Mesenchymal stem cell (in vitro differentiated cells and primary cell): ENCODE measurements around the gene SHANK2.

Source experiments
- DNase-seq: peaks from one replicate; pipeline ENCODE4 v3.0.0-alpha.2; 2013
- H2AFZ ChIP-seq: one replicate; pipeline ENCODE4 v1.6.1; 2013; ENCODE audit warnings: low read depth, mild to moderate bottlenecking, control low read depth, inconsistent platforms, low read length, moderate library complexity
- H2AK5ac ChIP-seq: 2 replicates; pipeline ENCODE4 v1.6.1; 2013; ENCODE audit warnings: low read length, moderate library complexity, mild to moderate bottlenecking, inconsistent platforms; ENCODE audit not compliant: severe bottlenecking
- H2BK120ac ChIP-seq: one replicate; pipeline ENCODE4 v1.6.1; 2013; ENCODE audit warnings: low read depth, mild to moderate bottlenecking, inconsistent platforms, low read length, moderate library complexity
- H2BK12ac ChIP-seq, 2 experiments: one replicate each; pipeline ENCODE4 v1.6.1; 2013; ENCODE audit warnings: inconsistent platforms in 2 of 2, low read length in 2 of 2, mild to moderate bottlenecking in 2 of 2, moderate library complexity in 2 of 2, control low read depth in 1 of 2
- H2BK15ac ChIP-seq: one replicate; pipeline ENCODE4 v1.6.1; 2013; ENCODE audit warnings: mild to moderate bottlenecking, low read depth, inconsistent platforms; ENCODE audit not compliant: poor library complexity, severe bottlenecking
- H2BK5ac ChIP-seq: 2 replicates; pipeline ENCODE4 v1.6.1; 2013; ENCODE audit warnings: low read depth, mild to moderate bottlenecking, low read length, control low read depth, inconsistent platforms; ENCODE audit not compliant: poor library complexity, severe bottlenecking
- H3K14ac ChIP-seq, 2 experiments: one replicate each; pipeline ENCODE4 v1.6.1; 2013; ENCODE audit warnings: inconsistent platforms in 2 of 2, low read length in 2 of 2, control low read depth in 1 of 2, mild to moderate bottlenecking in 1 of 2, moderate library complexity in 1 of 2
- H3K18ac ChIP-seq, 2 experiments: one replicate each; pipeline ENCODE4 v1.6.1; 2013; ENCODE audit warnings: inconsistent platforms in 2 of 2, low read length in 2 of 2, control low read depth in 1 of 2, low read depth in 1 of 2, mild to moderate bottlenecking in 1 of 2
- H3K23ac ChIP-seq, 2 experiments: one replicate each; pipeline ENCODE4 v1.6.1; 2013; ENCODE audit warnings: inconsistent platforms in 2 of 2, low read length in 2 of 2, mild to moderate bottlenecking in 2 of 2, moderate library complexity in 2 of 2, control low read depth in 1 of 2
- H3K27ac ChIP-seq: 2 replicates; pipeline ENCODE4 v1.5.1; 2013; ENCODE audit warnings: mild to moderate bottlenecking, moderate library complexity, low read length, control low read depth, inconsistent platforms; ENCODE audit not compliant: poor library complexity, severe bottlenecking
- H3K27me3 ChIP-seq, 2 experiments: 2 replicates each; pipeline versions ENCODE4 v1.6.1 to v1.7.0; 2013; ENCODE audit warnings: low read length in 2 of 2, mild to moderate bottlenecking in 2 of 2, moderate library complexity in 2 of 2, control low read depth in 1 of 2, inconsistent platforms in 1 of 2; ENCODE audit not compliant: control insufficient read depth in 1 of 2, insufficient read depth in 1 of 2
- H3K36me3 ChIP-seq, 2 experiments: 2 replicates each; pipeline versions ENCODE4 v1.6.1 to v1.7.0; 2013; ENCODE audit warnings: low read length in 2 of 2, control low read depth in 1 of 2, inconsistent platforms in 1 of 2, low read depth in 1 of 2, mild to moderate bottlenecking in 1 of 2; ENCODE audit not compliant: insufficient read depth in 2 of 2, control insufficient read depth in 1 of 2
- H3K4ac ChIP-seq, 2 experiments: one replicate each; pipeline ENCODE4 v1.6.1; 2013; ENCODE audit warnings: inconsistent platforms in 2 of 2, low read length in 2 of 2, mild to moderate bottlenecking in 2 of 2, moderate library complexity in 2 of 2, control low read depth in 1 of 2, low read depth in 1 of 2
- H3K4me1 ChIP-seq: 2 replicates; pipeline ENCODE4 v1.6.1; 2013; ENCODE audit warnings: low read depth, low read length, control low read depth; ENCODE audit not compliant: control insufficient read depth, insufficient read depth
- H3K4me2 ChIP-seq: 2 replicates; pipeline ENCODE4 v1.6.1; 2013; ENCODE audit warnings: low read length, mild to moderate bottlenecking, inconsistent platforms; ENCODE audit not compliant: poor library complexity, severe bottlenecking
- H3K4me3 ChIP-seq, 2 experiments: 2 replicates each; pipeline versions ENCODE4 v1.5.1 to v1.7.0; 2013; ENCODE audit warnings: low read length in 2 of 2, mild to moderate bottlenecking in 2 of 2, control low read depth in 1 of 2, low read depth in 1 of 2; ENCODE audit not compliant: insufficient read depth in 1 of 2
- H3K79me1 ChIP-seq: replicated peaks from 2 replicates; pipeline ENCODE4 v1.6.1; 2013; ENCODE audit warnings: mild to moderate bottlenecking, control low read depth, low read length, inconsistent platforms; ENCODE audit not compliant: poor library complexity, severe bottlenecking
- H3K9ac ChIP-seq: 2 replicates; pipeline ENCODE4 v1.7.0; 2013; ENCODE audit warnings: mild to moderate bottlenecking, low read length, moderate library complexity
- H3K9me3 ChIP-seq: 2 replicates; pipeline ENCODE4 v1.7.0; 2013; ENCODE audit warnings: mild to moderate bottlenecking, low read length; ENCODE audit not compliant: control insufficient read depth
- H4K8ac ChIP-seq: one replicate; pipeline ENCODE4 v1.6.1; 2013; ENCODE audit warnings: inconsistent platforms, mild to moderate bottlenecking, low read length, moderate library complexity
- H4K91ac ChIP-seq: one replicate; pipeline ENCODE4 v1.6.1; 2013; ENCODE audit warnings: mild to moderate bottlenecking, low read length, inconsistent platforms
- WGBS: methylation state at CpG from one replicate; pipeline ENCODE4 v1.1.7; 2013; ENCODE audit warnings: mixed read lengths; 5-methylcytosine and 5-hydroxymethylcytosine counted together

SHANK2 gene

DNA sequence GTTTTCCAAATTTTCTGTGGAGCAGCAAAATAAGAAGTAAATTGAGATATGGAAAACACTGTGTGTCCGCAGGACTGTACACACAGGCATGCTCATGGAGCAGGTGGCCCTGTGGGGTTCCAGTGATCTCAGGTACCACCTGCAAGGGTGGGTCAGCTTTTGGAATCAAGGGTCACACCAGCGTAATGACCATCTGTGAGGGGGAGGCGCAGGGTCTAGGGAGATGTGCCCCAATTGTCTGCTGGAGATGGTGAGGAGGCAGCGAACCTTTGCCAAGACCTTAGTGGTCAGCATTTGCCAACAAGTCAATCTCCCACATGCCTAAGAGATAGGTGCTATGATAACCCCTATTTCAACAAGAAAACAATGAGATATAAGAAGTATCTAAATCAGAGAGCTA is 49.4 kb downstream of the SHANK2 start:
- peaks cover 31% of the 10 kb centered on the region for H3K4me1 ChIP-seq
- H3K27me3 ChIP-seq: no peaks in the 10 kb centered on the region
- peaks cover 9% of the 10 kb centered on the region for H3K79me1 ChIP-seq
- H4K91ac ChIP-seq: no peak overlapping the region
- no peak overlapping the region for H2BK12ac ChIP-seq
- H2BK120ac ChIP-seq: no peak overlapping the region
- H3K4me3 ChIP-seq: no peak overlapping the region
- no peak overlapping the region for H2BK5ac ChIP-seq
- DNase-seq: no peak
- no peak overlapping the region for H3K27ac ChIP-seq
- peaks cover 0 to 9% of the 10 kb centered on the region in 2 experiments for H3K36me3 ChIP-seq
- no peak overlapping the region for H3K18ac ChIP-seq
- H2AFZ ChIP-seq: no peak overlapping the region
- no peak overlapping the region for H3K23ac ChIP-seq
- no peak overlapping the region for H3K14ac ChIP-seq
- no peaks in the 10 kb centered on the region for H3K9me3 ChIP-seq
- H2BK15ac ChIP-seq: no peak overlapping the region
- H2AK5ac ChIP-seq: no peak overlapping the region
- H3K4me2 ChIP-seq: no peak overlapping the region
- over 99% methylated on average over 3 of the region's 4 CpGs for WGBS
- H4K8ac ChIP-seq: no peak overlapping the region
- H3K9ac ChIP-seq: no peak overlapping the region
- no peak overlapping the region for H3K4ac ChIP-seq

DNA sequence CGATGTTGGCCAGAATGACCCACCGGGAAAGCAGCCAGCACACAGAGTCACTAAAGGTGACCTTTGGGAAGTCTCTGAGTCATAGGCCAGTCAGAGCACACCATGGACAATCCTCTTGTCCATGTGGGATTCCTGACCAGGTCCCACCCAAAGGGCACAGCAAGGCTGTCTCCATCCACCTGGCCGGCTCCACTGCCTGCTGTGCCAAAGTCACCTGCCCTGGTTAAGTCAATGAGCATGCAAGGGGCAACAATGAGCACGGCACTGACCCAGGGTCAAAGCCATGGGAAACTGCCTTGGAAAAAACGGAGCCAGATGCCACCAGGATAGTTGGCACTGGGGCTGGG is 49.8 kb downstream of the SHANK2 start:
- Histone ChIP-seq H4K91ac (no peak overlapping the region), H3K23ac (no peak overlapping the region), H3K79me1 (peaks cover 9% of the 10 kb centered on the region), H3K14ac (no peak overlapping the region), H2AK5ac (no peak overlapping the region), H3K27ac (no peak overlapping the region), H3K4me3 (no peak overlapping the region), H3K27me3 (no peaks in the 10 kb centered on the region), H2BK5ac (no peak overlapping the region), H4K8ac (no peak overlapping the region), H2BK15ac (no peak overlapping the region), H3K18ac (no peak overlapping the region), H3K9ac (no peak overlapping the region), H2BK12ac (no peak overlapping the region), H3K4me2 (no peak overlapping the region), H2AFZ (no peak overlapping the region), H3K36me3 (peaks cover 0 to 9% of the 10 kb centered on the region in 2 experiments), H3K4me1 (peaks cover 32% of the 10 kb centered on the region), H2BK120ac (no peak overlapping the region), H3K9me3 (no peaks in the 10 kb centered on the region), H3K4ac (no peak overlapping the region)
- WGBS: 91% methylated on average over 5 of the region's 5 CpGs
- DNase-seq: no peak
